ENCODE data around the gene R3HCC1L.
"Not testable (repeated sequence)": the region's sequence is repeated elsewhere in the genome, so short reads cannot be mapped to it uniquely, and the experiment has no call there.

DNA sequence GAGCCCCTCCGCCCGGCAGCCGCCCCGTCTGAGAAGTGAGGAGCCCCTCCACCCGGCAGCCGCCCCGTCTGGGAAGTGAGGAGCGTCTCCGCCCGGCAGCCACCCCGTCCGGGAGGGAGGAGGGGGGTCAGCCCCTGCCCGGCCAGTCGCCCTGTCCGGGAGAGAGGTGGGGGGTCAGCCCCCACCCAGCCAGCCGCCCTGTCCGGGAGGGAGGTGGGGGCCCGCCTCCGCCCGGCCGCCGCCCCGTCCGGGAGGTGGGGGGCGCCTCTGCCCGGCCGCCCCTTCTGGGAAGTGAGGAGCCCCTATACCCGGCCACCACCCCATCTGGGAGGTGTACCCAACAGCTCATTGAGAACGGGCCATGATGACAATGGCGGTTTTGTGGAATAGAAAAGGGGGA lies 18.3 kb downstream of the R3HCC1L start:
- TF ChIP-seq, protein P1, sequence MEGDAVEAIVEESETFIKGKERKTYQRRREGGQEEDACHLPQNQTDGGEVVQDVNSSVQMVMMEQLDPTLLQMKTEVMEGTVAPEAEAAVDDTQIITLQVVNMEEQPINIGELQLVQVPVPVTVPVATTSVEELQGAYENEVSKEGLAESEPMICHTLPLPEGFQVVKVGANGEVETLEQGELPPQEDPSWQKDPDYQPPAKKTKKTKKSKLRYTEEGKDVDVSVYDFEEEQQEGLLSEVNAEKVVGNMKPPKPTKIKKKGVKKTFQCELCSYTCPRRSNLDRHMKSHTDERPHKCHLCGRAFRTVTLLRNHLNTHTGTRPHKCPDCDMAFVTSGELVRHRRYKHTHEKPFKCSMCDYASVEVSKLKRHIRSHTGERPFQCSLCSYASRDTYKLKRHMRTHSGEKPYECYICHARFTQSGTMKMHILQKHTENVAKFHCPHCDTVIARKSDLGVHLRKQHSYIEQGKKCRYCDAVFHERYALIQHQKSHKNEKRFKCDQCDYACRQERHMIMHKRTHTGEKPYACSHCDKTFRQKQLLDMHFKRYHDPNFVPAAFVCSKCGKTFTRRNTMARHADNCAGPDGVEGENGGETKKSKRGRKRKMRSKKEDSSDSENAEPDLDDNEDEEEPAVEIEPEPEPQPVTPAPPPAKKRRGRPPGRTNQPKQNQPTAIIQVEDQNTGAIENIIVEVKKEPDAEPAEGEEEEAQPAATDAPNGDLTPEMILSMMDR (IDR thresholded peaks at IDR 0.05) = not testable (repeated sequence)
- TF ChIP-seq POLR2AphosphoS5, POLR2A (IDR thresholded peaks at IDR 0.05): not testable (repeated sequence)
